Raji (cell line): ENCODE results near the gene CALHM1.

Experiments used
- POLR2A ChIP-seq: IDR thresholded peaks from 2 replicates; pipeline ENCODE4 v1.6.1; 2011; ENCODE audit warnings: low read depth, low read length, control low read depth; ENCODE audit not compliant: insufficient read depth

Gene CALHM1, protein sequence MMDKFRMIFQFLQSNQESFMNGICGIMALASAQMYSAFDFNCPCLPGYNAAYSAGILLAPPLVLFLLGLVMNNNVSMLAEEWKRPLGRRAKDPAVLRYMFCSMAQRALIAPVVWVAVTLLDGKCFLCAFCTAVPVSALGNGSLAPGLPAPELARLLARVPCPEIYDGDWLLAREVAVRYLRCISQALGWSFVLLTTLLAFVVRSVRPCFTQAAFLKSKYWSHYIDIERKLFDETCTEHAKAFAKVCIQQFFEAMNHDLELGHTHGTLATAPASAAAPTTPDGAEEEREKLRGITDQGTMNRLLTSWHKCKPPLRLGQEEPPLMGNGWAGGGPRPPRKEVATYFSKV

DNA sequence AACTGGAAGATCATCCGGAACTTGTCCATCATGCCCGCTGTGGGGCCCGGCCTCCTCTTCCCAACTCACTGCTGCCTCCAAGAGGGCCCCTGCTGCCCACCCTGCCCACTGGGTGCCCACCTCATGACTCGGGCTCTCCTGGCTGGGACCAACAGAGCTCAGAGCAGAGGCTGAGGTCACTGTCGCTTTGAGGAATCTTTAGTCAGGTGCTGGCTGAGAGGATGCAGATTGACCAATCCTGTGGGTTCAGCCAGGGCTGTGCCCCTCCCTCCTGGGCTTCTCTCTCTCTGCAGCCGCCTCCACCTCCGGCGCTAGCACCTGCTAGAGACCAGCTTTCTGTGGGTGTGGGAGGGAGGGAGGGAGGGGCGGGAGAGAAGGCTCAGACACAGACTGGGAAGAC, at the start of gene CALHM1:
Gene CALHM1, minus strand, starts transcription at position 181 of the 400 bp plus-strand sequence. Its CDS starts 149 bp downstream, at position 32.
- TF ChIP-seq POLR2A = no peak

DNA sequence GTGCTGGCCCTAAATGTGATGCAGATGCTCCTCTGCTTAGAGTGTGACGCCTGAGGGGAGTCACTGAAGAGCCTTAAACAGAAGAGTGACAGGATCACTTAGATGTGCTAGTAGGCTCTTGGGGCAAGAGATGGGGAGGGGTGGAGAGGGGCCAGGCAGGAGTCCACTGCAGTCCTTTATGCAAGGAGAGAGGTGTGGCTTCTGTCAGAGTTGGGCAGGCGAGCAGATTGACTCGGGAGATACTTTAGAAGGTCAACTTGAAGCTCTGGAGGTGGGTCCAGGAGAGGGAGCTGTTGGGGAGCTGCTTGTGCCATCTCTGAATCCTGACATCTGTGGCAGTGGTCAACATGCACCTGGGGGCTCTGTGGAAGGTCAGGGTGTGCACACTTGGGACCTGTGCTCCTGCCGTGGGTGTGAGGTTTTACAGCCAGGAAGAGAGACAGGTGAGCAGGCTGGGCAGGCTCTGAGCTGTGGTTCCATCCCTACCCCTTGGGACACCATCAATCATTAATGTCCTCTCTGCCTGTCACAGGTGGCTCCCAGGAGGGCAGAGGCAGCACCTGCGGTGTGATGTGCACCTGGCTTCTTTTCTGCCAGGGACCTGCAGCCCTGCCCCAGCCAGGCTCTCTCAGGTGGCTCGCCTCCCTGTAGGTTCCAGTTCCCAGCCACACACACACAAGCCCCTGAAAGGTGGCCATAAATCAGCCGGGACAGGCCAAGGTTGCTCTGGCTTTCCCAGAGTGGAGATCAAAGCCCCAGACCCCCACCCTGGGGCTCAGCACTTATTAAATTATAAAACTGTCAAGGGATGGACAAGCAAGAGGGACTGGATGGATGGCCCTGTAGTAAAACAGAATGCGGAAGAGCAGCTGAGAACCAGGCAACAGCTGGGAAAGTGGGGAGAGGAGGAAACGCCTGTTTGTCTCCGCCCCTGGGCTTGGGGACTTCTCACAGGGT, 48.8 kb upstream of the CALHM1 start:
- TF ChIP-seq POLR2A = no peak

DNA sequence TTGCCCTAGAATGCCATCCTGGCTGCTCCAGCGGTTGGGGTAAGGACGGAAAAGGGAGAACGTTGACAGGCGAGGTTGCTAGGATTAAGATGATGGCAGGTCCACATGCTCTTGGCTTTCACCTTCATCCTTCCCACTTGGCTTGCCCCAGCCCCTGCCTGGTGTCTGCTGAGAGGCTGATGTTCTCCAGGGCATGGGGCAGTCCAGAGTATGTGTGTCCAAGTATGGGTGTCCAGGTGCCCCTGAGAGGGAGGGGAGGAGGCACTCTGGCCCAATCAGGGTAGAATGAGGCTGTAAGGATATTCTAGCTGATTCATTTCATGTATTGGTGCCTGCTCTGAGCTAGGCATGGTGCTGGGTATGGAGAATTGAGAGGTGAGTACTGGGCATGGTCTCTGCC, 47.4 kb upstream of the CALHM1 start:
- TF ChIP-seq POLR2A = no peak

DNA sequence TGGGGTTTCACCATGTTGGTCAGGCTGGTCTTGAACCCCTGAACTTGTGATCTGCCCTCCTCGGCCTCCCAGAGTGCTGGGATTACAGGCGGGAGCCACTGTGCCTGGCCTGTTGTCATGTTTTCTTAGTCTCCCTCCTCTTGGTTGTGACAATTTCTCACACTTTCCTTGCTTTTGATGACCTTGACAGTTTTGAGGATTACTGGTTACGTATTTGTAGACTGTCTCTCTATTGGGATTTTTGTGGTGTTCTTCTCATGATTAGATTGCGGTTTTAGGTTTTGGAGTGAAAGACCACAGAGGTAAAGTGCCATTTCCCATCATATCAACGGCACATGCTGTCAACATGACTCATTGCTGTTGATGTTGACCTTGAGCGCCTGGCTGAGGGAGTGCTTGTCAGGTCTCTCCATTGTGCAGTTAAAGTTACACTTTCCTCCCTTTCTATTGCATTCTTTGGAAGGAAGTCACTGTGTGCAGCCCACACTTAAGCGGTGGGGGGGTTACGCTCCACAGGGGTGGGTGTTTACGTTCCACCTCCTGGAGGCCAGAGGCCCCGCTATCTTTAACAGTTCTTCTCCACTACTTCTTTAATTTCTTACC, 45.6 kb upstream of the CALHM1 start:
- no peak for TF ChIP-seq POLR2A

DNA sequence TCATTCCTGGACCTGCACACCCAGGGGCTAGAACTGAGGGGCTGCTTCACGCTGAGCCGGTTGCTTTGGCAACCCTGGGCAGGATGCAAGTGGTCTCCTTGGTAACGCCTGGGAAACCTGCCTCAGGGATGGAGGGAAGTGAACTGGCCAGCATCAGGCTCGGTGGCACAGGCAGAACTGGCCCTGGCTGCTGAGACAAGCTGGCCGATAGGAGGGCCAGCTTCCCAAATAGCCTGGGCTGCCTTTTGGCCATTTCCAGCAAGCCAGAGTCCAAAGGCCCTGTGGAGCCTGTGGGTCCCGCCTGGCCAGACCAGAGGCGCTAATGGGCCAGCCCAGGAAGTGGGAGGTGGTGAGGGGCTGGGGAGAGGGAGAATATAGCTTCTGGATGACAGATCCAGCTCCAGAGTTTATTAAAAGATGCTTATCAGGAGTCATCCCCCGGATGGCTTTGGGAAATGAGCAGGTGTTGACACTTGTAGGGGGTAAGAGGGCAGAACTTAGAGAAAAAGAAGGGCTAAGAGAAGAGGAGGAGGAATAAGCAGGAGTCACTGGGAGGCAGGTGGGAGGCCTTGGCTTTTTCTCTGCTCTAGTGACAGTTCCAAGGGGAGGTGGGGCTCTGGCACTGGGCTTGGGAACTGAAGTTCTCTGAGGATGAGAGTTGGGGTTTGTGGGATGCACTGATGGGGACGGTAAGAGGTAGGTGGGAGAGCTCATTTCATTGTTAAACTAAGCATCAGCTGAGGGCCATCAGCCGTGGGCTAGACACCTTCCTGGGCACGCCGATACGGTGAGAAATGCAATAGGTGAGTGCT, 44.4 kb upstream of the CALHM1 start:
- no peak for TF ChIP-seq POLR2A

DNA sequence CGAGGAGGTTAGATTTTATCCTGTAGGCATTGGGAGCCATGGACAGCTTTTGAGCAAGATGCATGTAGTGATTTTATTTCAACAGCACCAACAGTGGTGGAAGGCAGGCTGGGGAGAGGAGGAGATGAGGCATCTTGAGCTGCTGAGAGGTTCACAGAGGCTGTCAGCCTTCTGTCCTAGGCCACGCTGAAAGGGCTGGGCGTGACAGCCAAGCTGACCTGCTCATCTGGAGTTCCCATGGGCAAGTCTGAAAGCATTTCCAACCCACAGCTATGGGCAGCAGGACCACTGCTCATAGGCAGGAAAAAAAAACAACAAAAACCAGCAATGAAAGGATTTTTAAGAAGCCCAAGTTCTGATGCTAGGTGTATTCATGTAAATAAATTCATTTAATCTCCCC, 42.5 kb upstream of the CALHM1 start:
- no peak for TF ChIP-seq POLR2A

DNA sequence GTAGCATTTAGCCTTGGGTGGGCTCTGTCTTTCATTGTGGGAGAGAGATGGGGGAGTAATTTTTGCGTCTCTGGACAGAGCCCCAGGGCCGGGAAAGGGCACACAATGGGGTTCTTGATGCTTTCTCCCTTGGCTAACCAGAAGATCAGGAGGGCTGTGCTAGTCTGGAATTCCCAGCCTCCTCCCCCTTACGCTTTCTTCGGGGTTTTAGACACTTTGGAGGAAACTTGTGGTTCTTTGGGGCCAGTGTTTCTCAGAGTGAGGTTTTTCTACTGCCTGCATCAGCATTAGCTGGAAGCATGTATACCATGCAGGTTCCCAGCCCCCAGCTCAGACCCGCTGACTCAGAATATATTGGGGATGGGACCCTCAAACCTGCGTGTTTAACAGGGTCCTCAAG, 41.8 kb upstream of the CALHM1 start:
- TF ChIP-seq POLR2A = no peak

DNA sequence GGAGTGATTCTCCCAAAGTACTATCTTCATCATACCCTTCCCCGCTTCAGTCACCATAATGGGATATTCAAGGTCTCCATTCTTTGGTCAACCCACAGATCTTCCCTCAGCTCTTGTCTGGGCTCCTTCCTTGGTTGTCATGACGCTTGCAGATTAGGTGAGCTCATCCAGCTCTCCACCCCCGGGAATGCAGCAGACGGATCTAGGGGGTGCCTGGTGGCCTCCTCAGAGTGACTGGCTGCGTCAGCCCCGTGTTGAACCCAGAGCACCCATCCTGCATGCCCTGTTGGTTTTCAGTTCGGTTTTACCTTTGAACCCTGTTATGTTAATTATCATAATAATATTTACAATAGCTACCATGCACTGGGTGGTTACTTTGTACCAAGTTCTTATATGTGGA, 41.2 kb upstream of the CALHM1 start:
- TF ChIP-seq POLR2A = no peak

DNA sequence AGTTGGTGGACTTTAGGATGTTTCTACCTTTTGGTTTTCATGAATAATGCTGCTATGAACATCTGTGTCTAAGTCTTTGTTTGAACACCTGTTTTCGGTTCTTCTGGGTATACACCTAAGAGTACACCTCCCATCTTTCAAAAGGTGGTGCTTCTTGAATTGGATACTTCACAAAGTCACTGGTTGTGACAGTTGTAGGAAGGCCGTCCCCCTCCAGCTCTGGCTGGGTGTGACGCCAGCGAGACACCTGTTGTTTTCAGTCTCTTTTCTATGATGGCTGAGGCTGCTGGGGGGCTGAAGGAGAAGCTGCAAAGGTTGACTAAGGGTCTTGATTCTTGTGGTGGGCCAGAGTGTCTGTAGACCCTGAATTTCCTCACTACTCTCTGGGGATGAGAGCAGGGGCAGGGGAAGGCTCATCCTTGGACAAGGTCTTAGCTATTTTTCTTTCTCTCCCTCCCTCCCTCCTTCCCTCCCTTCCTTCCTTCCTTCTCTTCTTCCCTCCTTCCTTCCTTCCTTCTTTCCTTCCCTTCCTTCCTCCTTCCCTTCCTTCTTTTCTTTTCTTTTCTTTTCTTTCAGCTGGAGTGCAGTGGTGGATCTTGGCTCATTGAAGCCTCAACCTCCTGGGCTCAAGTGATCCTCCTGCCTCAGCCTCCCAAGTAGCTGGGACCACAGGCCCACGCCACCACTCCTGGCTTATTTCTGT, 40.4 kb upstream of the CALHM1 start:
- no peak for TF ChIP-seq POLR2A

DNA sequence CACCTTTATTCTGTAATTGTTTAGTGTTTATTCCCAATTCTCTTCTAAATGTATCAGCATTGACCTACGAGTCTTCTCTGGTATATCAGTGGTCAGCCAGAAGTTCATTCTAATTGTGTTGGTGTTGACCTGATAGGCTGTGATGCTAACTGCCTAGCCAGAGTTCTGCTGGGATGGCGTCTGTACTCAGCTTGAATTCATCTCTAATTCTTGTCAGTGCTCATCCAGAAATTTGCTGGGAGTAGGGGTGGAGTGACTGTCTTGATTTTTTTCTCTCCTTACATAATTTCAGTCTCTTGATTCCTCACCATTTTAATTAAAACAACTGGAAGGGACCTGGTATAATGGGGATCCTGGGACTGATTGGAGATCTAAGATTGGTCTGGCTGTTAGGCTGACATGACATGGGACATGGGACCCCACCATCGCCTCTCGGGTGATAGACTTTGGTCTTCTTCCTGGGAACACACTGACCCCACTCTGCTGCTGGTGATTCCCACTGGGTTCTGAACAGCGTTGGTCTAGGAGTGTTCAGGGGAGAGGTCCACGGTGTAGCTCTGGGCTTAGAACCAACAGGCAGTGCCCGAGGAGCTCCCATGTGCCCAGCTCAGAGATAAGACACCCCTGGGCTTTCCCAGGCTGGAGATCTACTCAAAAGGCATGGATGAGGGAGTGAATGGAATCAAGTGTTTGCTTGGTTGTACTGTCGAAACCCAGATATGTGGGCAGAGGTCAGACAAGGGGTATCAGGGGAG, 38.6 kb upstream of the CALHM1 start:
- TF ChIP-seq POLR2A = no peak

DNA sequence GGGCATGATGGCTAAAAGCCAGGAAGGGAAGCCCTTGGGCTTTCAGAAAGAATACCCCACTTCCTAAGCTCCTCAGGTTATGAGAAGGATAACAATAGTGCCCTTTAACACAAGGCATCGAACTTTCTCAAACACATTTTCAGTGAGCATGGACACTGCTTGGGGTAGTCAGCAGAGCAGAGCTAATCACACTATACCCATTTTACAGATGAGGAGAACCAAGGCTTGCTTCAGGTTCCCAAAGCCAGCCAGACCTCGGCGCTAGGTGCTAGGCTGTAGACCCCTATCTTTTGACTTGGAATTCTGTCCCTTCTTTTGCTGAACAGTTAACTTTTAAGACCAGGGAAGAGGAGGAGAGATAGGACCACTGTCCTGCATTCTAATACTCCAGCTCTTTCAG, 36.6 kb upstream of the CALHM1 start:
- TF ChIP-seq POLR2A = no peak

DNA sequence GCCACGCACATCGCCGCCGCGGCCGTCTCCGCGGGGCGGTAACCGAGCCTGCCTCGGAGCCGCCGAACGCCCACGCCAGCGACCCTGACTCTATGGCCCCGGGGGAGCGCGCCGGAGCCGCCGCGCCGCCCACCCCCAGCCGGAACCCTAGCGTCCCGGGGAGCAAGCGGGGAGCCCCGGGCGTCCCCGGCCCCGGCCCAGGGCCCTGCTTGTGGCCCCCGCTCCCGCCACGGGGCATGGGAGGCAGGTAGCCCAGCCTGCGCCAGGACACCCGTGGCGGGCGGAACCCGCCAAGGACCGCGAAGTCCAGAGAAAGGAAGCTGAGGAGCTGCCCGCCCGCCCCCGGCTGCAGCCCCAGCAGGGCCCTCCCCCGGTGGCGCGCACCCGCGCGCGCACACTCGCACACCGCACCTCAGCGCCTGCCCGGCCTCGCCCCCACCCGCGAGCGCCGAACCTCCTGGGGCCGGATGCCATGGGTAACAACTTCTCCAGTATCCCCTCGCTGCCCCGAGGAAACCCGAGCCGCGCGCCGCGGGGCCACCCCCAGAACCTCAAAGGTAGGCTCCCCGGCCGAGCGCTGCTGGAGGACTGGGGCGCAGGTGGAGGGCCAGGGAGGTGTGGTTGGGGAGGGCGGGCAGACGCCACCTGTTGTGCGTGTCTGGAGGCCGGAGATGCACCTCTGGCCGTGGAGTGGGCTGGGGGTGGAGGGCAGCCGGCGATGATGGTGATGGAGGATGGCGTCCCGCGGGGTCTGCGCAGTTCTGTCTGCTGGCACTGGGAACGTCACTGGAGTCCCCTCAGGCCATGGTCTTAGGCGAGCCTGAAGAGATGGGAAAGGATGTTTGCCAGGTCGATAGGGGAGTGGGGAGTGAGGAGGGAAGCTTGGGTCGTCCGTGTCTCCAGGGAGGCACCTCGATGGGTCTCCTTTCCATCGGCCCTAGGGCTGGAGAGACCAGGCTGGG, 35.5 kb upstream of the CALHM1 start:
- TF ChIP-seq POLR2A = no peak
